Sigmoid colon (tissue), 4 donors: ENCODE results near the gene C19orf44.

Experiments
- CTCF ChIP-seq, 4 experiments: fragments of 450-650 bp in 3 of 4; fragments of 200-600 bp in 1 of 4; IDR thresholded peaks; one replicate each; pipeline ENCODE4 v1.5.1; 2016 to 2019; ENCODE audit warnings: antibody characterized with exemption in 4 of 4, mild to moderate bottlenecking in 3 of 4, moderate library complexity in 2 of 4
- EP300 ChIP-seq, 4 donors: sonication (generic); formaldehyde crosslinking; IDR thresholded peaks; one replicate each; pipeline ENCODE4 v1.6.1; 2017; ENCODE audit warnings: antibody characterized with exemption in 4 of 4
- POLR2A ChIP-seq, 2 donors: fragments of 450-650 bp; IDR thresholded peaks; one replicate each; pipeline ENCODE4 v1.6.1; 2016; ENCODE audit warnings: antibody characterized with exemption in 2 of 2, mild to moderate bottlenecking in 2 of 2, moderate library complexity in 2 of 2
- POLR2AphosphoS5 ChIP-seq, 4 donors: sonication (generic); formaldehyde crosslinking; IDR thresholded peaks; one replicate each; pipeline ENCODE4 v1.6.1; 2017; ENCODE audit warnings: antibody characterized with exemption in 4 of 4

- TF ChIP-seq POLR2A (IDR thresholded peaks at IDR 0.05) (no peak), CTCF (IDR thresholded peaks at IDR 0.05) (no peak), EP300 (IDR thresholded peaks at IDR 0.05) (no peak), POLR2AphosphoS5 (IDR thresholded peaks at IDR 0.05) (no peak)
Measured at GRCh38 chr19:16525751-16526481, 29.7 kb downstream of the C19orf44 start.
